ENCODE data around the gene OAF. TPM values are rescaled to one million over a fixed set of nuclear protein-coding genes. Genes with fewer than 3 reads are reported as not detected.

Gene OAF
- polyA plus RNA-seq, 2 of the 4 experiments (the other 2 are of a cell fraction), result 3.0 to 3.8 TPM

GRCh38 chr11:120267319-120267718 is 56.5 kb downstream of the OAF start:
- Histone ChIP-seq H3K4me1 (no peaks in the 10 kb centered on the region), H3K9me3 (no peaks in the 10 kb centered on the region), H3K4me2 (no peak overlapping the region), H3K4me3 (no peak overlapping the region), H3K27ac (no peak overlapping the region)
- POLR2A ChIA-PET, result no interaction called here
- CTCF ChIA-PET, result interaction anchor here (2.3 to 3.2 kb wide), 2 partner anchors 32 to 33 kb away, joined by 7 to 11 read pairs; no protein-coding TSS in a partner anchor
- ATAC-seq, result no peak
- no peak for FAIRE-seq
- TF ChIP-seq RFX5 (IDR thresholded peaks at IDR 0.05) (no peak), PHF8 (IDR thresholded peaks at IDR 0.05; ENCODE audit: borderline replicate concordance, low read depth) (no peak), CHD2 (IDR thresholded peaks at IDR 0.05; ENCODE audit: low read length, partially characterized antibody) (no peak), RCOR1 (IDR thresholded peaks at IDR 0.05; ENCODE audit: low read depth, low read length) (no peak), MAFK (IDR thresholded peaks at IDR 0.05; ENCODE audit: partially characterized antibody) (no peak)
- 20% methylated on average over 2 of the region's 2 CpGs for WGBS (ENCODE audit: missing lambda C conversion rate)
- DNase-seq (ENCODE audit: low read depth in 1 of 2, low spot score in 1 of 2), result no peak

DNA sequence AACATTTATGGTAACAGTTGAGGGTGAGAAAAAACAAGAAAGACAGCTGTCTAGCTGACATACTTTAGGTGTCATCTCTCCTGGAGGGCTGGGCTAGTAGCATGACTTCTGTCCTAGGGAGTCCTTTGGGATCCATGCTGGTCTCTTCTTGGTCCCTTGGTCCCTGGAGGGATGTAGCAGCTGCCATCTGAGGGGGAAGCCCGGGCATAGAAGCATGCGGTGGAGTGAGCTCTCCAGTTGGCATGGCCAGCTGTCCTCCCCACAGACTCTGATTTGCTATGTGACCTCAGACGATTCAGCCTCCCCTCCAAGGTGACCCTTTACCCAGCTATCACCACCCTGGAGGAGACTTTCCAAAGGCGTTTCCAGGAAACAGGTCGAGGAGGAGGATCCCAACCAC is 57.9 kb downstream of the OAF start:
- no peak for TF ChIP-seq ZNF302 (CRISPR knock-in tag; IDR thresholded peaks at IDR 0.05)
- ATAC-seq, result no peak

GRCh38 chr11:120270386-120270785 is 59.6 kb downstream of the OAF start:
- POLR2A ChIA-PET, result no interaction called here
- 60% methylated on average over 1 of the region's 1 CpG for WGBS (ENCODE audit: missing lambda C conversion rate)

More for the DNA sequence above, 57.9 kb downstream of the OAF start:
- FAIRE-seq (no peak), DNase-seq (ENCODE audit: low read depth in 1 of 2, low spot score in 1 of 2) (no peak)
- POLR2A ChIA-PET, result no interaction called here
- H3K4me1 ChIP-seq, result no peaks in the 10 kb centered on the region
- no peak overlapping the region for H3K27ac ChIP-seq
- H3K4me2 ChIP-seq, result no peak overlapping the region
- 5% methylated on average over 3 of the region's 5 CpGs for WGBS (ENCODE audit: missing lambda C conversion rate)
- H3K9me3 ChIP-seq, result no peaks in the 10 kb centered on the region
- CTCF ChIA-PET, result interaction anchor here (2.3 to 3.2 kb wide), 2 partner anchors 32 to 33 kb away, joined by 7 to 11 read pairs; no protein-coding TSS in a partner anchor
- no peak overlapping the region for H3K4me3 ChIP-seq

More at GRCh38 chr11:120270386-120270785, 59.6 kb downstream of the OAF start:
- Histone ChIP-seq H3K4me3 (no peak overlapping the region), H3K4me1 (no peaks in the 10 kb centered on the region), H3K4me2 (no peak overlapping the region), H3K9me3 (no peaks in the 10 kb centered on the region), H3K27ac (no peak overlapping the region)
- CTCF ChIA-PET, result interaction anchor here (1.7 kb wide), 1 partner anchor 30 kb away, joined by 6 read pairs; no protein-coding TSS in a partner anchor
- FAIRE-seq, result no peak
- no peak for ATAC-seq
- no peak for DNase-seq (ENCODE audit: low read depth in 1 of 2, low spot score in 1 of 2)
- TF ChIP-seq RAD21 (conservative IDR thresholded peaks at IDR 0.05 in 1 of 2, IDR thresholded peaks at IDR 0.05 in 1 of 2), result no peak
- TF ChIP-seq GATA3 (IDR thresholded peaks at IDR 0.05; ENCODE audit: borderline replicate concordance), result no peak
- no peak for TF ChIP-seq CBX2 (IDR thresholded peaks at IDR 0.05; ENCODE audit: borderline replicate concordance, low read depth)
- no peak for TF ChIP-seq CBX8 (IDR thresholded peaks at IDR 0.05)
- no peak for TF ChIP-seq FOSB (CRISPR knock-in tag; IDR thresholded peaks at IDR 0.05)
- no peak for TF ChIP-seq ESRRA (IDR thresholded peaks at IDR 0.05; ENCODE audit: borderline replicate concordance, low read length)
- no peak for TF ChIP-seq REST (IDR thresholded peaks at IDR 0.05)
- no peak for TF ChIP-seq EP300 (IDR thresholded peaks at IDR 0.05)
- no peak for TF ChIP-seq NFE2L2 (conservative IDR thresholded peaks at IDR 0.05; ENCODE audit: low read length)
- TF ChIP-seq MAZ (IDR thresholded peaks at IDR 0.05; ENCODE audit: borderline replicate concordance, low read depth, low read length), result no peak
- TF ChIP-seq, protein P1, sequence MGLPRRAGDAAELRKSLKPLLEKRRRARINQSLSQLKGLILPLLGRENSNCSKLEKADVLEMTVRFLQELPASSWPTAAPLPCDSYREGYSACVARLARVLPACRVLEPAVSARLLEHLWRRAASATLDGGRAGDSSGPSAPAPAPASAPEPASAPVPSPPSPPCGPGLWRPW (IDR thresholded peaks at IDR 0.05), result no peak
- TF ChIP-seq ATOH8 (CRISPR knock-in tag; IDR thresholded peaks at IDR 0.05; ENCODE audit: low read depth), result no peak
- TF ChIP-seq ZSCAN20 (CRISPR knock-in tag; IDR thresholded peaks at IDR 0.05), result no peak
- TF ChIP-seq CEBPB (IDR thresholded peaks at IDR 0.05), result no peak
- TF ChIP-seq JUNB (IDR thresholded peaks at IDR 0.05), result no peak

Measured in A549 (cell line).